ENCODE data around the gene MRPL11.

MRPL11 gene

DNA sequence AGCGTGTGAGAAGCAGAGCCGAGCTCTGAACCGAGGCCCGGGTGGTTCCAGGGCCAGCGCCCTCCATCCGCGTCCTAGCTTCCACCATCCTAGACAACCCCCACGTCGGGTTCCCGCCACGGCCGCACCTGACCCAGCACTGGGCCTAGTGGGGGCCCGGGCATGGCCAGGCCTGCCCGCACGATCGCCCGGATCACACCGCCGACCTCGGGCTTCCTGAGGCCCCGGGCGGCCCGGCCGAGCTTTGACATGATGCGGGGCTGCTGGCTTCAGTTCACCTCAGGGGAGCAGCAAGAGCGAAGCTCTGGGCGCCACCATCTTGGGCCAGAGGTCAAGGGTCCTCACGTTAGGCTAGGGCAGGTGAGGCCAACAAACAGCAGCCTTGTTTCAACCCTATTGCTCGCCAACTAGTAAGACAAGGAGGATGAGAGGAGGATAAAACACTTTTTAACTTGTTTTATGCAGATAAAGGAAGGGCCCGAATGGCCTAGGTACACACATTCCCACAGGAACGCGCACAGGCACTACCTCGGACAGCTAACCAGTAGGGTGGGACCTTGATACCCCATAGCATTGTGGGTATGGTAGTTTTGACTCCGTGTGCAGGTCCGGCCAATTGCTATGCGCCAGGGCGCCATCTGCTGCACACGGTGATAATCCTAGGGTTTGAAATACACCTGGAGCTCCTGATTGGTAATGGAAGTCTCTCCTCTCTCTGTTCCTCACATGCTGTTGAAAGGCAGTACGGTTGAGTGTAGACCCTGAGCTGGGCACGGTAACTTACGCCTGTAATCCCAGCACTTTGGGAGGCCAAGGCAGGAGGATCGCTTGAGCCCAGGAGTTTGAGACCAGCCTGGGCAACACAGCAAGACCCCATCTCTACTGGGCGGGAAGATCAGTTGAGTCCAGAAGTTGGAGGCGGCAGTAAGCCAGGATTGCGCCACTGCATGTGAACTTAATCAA, at the start of gene MRPL11:
TSS of gene MRPL11 (minus strand) at position 345 of the 963 bp plus-strand sequence. CDS start at position 251, 94 bp downstream.
- DNase-seq = peak; percentile 95

DNA sequence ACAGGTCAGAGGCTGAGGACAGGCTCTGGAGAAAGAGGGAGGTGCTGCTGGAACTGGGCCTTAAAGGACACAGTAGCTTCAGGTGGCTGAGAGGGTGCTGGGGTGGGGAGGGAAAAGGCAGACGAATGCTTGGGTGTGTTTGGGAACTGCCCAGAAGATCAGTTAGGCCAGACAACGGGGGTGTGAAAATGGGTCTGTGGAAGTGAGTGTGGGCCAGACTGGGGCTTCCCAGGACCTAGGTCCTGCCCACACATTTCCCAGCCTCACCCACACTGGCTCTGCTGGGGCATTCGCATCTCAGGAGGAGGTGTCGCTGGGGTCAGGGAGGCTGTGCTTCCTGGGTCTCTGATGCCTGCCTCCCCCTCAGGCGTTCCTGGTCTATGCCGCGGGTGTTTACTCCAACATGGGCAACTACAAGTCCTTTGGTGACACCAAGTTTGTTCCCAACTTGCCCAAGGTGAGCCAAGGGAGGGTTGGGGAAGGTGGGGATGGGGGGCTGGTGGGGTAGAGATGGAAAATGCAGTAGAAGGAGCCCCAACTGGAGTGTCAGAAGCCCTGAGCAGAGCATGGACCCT, 46.2 kb upstream of the MRPL11 start:
- DNase-seq = no peak

DNA sequence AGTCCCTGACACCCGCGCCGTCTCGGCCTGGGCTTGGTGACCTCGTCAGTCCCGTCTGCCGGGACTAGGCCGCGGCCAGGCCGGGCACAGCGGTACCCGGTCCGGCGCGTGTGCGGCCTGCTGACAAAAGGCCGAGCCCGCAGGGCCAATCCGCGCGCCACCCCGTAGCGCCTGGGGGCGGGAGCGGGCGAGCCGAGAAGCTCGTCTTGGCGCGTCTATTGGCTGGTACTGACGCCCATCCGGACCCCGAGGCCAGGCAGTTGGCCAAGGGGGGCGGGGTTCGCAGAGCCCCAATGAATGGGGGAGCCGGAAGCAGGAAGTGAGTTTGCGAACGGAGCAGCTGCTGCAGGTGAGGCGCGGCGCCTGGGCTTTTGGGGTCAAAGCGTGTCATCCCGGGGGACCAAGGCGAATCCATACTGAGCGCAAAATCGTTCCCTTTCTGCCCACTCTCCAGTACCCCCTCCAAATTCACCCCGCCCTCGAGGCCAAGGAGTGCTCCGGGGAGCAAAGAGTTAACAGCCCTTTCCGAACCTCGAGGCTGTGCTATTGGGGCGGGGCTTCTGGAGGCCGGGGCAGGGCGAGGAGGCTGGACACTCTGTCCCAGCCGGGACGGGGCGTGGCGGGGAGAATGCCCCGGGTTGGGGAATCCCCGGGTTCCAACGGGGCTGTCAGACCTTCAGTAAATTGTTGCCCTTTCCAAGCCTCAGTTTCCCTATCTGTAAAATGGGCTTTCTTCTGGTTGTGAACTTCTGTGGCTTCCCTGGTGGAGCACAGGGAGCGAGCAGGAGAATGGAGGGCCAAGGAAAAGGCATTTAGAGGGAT, 41.7 kb upstream of the MRPL11 start, which contains the start of gene DPP3:
TSS of gene DPP3 (plus strand) at position 318 of the 822 bp plus-strand sequence. CDS start 1,767 bp downstream, outside the sequence.
- DNase-seq = peak; percentile 97

DNA sequence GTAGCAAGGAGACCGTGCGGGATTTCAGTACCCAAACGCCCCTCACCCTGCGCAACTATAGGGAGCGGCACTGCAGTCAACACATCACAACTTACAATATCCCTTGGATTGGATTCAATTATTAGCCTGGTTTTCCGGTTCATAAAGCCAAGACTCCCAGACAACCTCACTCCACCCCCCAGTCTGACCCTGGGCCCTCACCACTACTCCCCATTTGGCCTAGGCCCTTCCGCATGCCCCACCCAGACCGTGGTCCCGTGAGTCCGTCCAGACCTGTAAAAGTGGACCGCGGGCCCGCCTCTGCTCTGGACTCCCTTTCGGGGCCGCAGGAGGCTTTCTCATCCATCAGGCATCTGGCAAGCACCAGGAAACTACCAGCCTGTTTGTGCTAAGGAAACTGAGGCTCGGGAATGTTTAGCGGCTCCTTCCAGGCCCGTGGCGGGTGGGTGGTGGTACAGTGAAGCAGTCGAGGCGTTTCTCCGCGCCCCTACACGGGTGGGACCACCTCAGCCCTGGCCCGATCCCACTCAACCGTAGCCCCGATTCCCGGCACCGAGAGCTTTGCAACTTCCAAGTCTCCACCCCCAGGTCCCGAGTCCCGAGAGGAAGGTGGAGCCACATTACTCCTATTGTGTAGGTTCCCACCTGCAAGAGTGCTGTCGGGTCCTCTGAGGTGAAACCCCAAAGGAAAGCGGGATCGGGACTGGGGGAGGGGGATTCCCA, 40.9 kb upstream of the MRPL11 start:
- peak; percentile 87 for DNase-seq

DNA sequence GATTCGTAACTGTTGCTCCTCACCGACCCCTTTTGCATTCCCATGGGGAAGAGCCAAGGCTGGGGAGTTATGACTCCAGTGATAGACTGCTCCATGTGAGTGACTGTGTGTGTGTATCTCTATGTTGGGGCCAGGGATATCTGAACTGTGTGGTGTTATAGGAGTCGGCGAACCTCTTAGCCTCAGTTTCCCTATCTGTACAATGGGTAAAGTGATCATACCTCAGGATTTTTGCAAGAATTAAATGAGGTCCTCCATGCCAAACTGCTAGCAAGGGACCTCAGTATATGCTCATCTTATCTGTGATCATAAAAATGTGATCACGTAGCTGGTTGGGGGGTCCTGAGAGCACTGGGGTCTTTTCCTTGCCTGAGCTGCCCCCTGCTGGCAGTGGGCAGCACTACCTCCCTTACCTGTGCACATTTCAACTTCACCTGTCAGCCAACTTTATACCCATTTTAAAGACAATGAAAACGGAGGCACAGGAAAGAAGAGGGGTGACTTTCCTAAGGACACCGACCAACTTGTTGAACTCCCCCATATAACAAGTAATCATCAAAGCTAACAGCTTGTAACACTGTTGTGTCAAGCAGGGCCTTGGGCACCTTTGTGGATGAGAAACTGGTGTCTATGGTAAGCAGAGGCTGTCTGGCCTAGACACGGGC, 40.2 kb upstream of the MRPL11 start:
- peak; percentile 5 for DNase-seq

DNA sequence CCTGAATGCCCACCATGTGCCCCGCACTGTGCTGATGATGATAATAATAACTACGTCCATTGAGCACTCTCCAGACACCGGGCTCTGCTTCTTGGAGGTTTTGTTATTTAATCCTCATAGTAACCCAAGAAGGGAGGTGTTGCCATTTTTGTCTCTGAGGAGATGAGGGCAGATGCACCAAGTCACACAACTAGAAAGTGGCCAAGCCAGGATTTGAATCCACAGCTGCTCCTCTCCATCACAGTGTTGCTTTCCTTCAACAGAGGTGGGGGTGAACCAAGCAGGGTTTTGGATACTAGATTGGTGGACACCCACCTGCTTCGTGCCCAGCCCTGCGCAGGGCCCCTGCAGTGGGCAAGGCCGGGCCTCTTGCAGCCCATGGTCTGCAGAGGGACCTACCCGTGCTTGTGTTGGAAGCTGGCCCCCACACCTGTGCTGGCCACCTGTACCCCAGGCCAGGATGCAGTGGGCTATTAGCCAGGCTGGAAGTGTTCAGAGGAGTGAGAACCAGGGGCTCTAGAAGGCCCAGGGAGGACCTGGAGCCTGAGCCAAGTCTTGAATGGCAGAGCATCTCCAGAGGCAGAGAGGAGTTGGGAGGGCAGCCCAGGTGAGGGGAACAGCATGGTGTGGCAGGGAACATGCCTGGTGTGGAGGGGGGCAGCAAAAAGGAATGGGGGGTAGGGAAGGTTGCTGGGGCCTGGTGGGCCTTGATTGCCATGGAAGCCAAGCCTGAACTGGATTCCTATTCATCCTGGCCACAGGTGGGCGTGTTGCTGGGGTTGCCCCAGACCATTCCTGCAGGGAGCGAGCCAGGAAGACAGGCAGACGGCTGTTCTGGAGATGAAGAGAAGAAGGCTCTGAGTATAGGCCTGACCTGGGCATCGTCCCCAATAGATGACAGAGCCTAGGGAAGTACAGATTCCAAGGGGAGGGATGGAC, 38.9 kb upstream of the MRPL11 start:
- DNase-seq = no peak

DNA sequence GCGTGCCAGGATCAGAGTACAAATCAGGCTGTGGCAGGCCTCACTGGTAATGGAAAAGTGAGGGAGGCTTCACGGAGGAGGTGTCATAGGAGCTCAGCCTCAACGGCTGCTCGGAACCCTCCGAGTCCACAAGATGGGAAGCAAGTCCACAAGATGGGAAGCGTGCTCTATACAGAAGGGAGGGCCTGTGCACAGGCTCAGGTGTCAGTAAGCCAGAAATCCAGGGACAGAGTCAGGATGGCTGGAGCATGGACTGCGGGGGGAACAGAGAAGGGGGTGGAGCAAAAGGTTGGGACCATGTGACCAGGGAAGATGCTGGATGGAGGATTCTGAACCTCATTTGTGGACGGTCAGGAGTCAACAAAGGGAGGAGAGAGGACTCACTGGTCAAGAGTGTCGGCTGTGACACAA, 38.2 kb upstream of the MRPL11 start:
- DNase-seq = no peak

DNA sequence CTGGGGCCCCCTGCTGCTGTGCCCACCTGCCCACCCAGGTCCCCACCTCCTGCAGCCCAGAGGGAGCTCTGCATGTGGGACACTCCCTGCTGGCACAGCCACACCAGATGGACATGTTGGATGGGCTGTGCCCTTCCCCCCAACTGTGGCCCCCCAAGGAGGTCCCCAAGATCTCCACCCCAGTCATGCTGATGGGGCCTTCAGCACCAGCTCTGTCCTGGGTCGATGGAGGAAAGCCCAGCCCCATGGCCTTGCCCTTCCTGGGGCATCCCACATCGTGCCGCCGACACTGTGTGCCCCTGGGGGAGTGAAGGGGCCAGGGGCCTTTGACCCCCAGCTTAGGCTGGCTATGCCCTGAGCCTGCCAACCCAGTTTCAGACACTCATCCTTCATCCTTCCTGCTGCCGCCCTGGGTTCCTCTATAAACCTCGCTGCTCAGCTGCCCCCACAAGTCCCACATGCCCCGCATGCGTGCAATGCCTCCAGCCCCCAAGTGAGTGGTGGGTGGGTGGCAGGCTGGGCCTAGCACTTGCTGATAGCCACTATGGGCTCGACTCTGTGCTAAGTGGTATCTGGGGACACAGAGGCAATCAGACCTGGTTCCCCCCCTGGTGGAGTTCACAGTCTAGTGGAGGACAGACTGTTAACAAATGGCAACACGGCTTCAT, 37.7 kb upstream of the MRPL11 start:
- DNase-seq = no peak

DNA sequence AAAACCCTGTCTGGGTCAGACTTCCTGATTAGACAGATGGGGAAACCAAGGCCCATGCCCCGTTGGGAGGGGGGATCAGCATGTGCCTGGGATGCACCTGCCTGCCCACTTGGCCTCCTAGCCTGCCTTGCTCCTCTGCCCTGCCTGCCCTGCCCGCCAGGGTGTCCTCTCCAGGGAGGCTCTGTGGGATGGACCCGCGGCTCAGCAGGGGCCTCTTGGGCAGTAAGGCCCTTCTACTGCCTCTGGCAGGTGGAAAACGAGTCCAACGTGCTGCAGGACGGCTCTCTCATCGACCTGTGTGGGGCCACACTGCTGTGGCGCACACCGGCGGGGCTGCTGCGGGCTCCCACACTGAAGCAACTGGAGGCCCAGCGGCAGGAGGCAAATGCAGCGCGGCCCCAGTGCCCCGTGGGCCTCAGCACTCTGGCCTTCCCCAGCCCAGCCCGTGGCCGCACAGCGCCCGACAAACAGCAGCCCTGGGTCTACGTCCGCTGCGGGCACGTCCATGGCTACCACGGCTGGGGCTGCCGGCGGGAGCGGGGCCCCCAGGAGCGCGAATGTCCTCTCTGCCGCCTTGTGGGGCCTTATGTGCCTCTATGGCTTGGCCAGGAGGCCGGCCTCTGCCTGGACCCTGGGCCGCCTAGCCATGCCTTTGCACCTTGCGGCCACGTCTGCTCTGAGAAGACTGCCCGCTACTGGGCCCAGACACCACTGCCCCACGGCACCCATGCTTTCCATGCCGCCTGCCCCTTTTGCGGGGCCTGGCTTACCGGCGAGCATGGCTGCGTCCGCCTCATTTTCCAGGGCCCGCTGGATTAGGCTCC, 36.9 kb upstream of the MRPL11 start:
- no peak for DNase-seq

DNA sequence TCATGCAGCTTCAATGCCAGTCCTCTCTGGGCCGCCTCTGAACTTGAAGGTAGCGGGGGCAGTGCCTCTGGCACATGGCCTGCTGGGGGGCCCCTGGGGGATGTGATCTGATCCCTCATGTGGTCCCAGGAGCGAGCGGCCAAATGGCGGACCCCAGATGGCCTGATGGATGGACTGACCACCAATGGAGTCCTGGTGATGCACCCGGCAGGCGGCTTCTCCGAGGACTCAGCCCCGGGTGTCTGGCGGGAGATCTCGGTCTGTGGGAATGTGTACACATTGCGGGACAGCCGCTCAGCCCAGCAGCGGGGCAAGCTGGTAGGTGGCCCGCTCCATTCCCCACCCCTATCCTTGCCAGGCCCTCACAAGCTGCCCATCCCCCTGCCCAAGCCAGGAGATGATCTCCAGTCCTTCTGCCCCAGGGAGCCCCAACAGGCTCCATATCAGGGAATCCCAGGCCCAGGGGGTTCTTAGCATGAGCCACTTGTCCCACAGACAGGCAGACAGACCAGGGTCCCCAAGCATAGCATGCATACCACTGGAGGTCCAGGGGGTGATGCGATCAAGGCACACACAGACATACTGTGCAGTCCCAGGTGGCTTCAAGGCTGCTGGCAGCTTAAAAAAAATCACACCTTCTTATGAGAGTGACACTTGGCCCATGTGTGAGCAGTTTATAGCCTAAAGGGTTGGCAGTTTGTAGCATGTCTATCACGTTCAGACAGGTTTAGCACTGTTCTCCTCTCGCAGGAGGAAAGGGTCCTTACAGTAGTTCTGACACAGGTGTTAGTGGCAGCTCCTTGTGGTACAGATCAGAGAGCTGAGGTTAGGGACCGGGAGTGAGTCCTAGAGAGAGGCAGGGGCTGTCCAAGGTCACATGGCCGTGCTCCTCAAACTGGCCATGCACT, 35.2 kb upstream of the MRPL11 start:
- no peak for DNase-seq

DNA sequence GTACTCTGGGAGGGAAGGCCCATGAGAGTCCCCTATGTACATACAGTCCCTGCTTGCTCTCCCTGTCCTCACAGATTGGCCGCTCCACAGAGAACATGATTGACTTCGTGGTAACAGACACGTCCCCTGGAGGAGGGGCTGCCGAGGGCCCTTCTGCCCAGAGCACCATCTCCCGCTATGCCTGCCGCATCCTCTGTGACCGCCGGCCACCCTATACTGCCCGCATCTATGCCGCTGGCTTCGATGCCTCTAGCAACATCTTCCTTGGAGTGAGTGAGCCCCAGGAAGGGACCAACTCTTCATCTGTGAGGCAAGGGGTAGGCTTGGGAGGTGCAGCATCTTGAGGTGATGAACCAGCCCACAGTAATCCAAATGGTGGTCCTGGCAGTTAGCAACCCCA, 34.5 kb upstream of the MRPL11 start:
- no peak for DNase-seq

DNA sequence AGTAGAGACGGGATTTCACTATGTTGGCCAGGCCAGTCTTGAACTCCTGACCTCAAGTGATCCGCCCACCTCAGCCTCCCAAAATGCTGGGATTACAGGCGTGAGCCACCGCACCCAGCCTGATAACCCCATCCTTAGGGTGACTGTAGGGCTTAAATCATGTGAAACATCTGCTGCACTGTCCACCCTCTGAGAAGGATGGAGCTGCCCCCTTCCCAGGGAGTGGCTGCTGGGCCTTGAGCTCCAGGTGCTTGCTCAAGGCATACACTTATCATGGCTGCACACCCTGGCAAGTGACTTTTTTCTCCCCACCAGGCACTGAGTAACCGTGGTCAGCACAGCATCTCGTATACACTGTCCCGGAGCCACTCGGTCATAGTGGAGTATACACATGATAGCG, 33.4 kb upstream of the MRPL11 start:
- no peak for DNase-seq

DNA sequence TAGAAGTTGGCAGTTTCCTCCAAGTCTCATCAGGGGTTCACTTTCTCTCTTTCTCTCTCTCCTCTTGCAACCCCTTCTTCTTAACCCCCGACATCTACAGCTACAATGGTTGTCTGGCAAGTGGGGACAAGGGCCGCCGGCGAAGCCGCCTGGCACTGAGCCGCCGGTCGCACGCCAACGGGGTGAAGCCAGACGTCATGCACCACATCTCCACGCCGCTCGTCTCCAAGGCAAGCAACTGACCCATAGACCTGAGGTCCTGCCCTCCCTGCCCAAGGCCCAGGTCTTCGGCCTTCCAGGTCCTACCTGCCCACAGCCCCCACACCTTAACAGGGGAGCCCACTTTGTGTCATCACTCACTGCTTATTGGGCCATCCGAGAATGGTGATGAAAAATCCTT, 32.5 kb upstream of the MRPL11 start:
- no peak for DNase-seq

DNA sequence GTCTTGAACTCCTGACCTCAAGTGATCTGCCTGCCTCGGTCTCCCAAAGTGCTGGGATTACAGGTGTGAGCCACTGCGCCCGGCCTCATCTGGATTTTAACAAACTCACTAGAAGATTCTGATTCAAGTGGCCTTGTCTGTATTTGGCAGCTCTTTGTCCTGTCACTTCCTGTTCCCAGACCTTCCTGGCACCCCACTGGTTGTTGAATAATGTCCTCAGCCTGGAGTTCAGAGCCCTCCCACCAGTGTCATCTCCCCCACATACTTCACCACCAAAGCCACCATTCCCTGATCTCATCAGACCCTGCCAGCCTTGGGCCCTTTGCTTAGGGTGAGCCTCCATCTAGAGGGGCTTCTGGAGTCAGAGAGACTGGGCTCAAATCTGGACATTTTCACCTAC, 31.4 kb upstream of the MRPL11 start:
- DNase-seq = no peak

DNA sequence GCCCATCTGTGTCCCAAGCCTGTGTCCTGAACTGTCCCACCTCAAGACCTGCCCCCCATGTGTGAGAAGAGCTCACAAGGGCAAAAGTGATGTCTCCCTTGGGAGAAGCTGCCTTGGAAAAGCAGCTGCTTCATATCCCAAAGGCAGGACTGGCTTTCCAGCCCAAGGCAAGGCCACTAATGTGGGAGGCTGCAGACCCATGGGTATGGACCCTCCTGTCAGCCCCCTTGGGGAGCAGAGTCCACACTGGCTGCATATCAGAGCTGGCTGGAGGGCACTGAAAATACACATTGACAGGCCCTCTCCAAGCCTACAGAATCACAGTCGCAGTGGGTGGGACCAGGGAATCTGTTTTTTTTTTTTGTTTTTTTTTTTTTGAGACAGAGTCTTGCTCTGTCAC, 30.8 kb upstream of the MRPL11 start:
- DNase-seq = no peak

DNA sequence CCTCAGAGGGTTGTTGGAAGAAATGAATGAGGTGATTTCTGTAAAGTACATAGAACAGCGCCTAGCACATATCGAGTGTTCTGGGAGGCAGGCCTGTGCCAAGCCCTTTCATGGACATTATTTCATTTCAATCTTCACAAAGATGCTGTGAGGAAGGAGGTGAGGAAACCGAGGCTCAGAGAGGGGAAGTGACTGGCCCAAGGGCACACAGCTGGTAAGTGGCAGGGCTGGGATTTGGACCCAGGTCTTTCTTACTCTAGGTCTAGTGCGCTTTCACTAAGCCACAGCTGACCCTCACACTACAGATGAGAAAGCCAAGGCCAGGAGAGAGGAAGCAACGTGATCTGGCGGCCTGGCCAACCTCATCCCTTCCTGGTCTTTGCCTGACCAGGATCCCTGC, 30.0 kb upstream of the MRPL11 start:
- no peak for DNase-seq

DNA sequence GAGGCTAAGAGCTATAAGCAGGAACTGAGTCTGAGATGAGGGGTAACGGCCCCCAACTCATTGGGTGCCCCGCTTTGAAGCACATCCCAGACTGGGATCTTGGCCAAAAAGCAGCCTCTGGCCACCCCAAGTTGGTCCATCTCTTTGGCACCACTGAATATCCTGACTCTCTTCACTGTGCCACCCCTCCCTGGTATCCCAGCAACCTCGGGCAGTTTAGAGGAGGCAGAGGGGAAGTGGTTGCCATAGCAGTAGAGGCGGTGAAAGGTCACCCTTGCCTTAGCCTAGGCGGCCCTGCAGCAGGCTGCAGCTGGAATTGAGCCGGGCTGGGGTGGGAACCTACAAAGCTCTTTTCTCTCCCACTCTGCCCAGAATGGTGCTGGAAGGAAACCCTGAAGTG, 29.1 kb upstream of the MRPL11 start:
- DNase-seq = peak; percentile 31

DNA sequence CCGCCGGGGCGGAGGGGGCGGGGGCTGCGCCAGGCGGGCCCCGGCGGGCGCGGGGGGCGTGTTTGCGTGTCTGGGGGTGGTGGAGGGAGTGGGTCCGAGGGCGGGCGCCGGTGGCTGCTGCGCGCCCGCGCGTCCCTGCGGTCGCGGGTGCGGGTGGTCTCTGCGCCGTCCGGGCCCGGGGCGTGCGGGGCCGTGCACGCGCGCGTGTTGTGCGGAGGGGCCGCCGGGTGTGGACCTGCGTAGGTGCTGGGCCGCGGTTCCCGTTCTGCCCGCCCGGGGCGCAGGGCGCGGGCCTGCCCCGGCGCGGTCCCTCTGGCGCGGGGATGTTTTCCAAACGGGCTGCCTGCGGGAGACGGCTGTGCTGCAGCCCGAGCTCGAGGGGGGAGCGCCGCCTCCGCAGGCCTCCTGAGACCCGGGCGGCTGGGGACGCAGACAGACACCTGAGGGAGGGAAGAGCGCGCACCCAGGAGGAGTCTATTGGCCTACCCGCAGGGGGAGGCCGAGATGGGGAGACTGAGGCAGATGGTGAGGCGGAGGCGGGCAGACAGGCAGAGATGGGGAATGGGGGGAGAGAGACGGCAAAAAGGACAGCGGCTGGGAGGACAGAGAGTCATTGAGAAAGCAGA, 28.5 kb upstream of the MRPL11 start:
- DNase-seq = peak; percentile 29
